Astrocyte (in vitro differentiated cells and primary cell): ENCODE results near the gene NAALADL2.

Experiments used
- EZH2 ChIP-seq: IDR thresholded peaks from 2 replicates; pipeline ENCODE4 v1.6.1; 2012; ENCODE audit warnings: mild to moderate bottlenecking, low read length, inconsistent platforms; ENCODE audit not compliant: insufficient read depth
- TF ChIP-seq, protein P1 (sequence below): IDR thresholded peaks from 2 replicates; pipeline ENCODE4 v1.5.1; 2011; ENCODE audit warnings: low read depth, mild to moderate bottlenecking, inconsistent platforms, low read length, moderate library complexity; ENCODE audit not compliant: insufficient read depth

DNA sequence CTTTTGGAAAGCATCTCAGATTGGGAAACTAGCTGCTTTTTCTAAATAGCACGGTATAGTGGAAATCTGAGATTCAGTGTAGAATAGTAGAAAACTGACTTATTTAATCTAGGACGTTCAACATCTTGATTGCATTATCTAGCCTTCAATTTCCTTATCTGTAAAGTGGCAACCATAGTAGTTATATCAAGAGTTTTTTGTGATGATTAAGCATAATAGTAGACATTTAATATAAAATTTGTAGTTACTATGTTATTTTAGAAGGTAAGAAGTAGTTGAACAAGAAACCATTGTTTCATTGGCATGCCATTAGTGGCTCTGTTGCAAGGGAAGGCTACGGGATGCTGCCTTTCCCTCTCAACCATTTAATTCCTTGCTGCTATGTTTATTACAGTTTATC, 367.3 kb downstream of the NAALADL2 start:
- TF ChIP-seq, protein P1, sequence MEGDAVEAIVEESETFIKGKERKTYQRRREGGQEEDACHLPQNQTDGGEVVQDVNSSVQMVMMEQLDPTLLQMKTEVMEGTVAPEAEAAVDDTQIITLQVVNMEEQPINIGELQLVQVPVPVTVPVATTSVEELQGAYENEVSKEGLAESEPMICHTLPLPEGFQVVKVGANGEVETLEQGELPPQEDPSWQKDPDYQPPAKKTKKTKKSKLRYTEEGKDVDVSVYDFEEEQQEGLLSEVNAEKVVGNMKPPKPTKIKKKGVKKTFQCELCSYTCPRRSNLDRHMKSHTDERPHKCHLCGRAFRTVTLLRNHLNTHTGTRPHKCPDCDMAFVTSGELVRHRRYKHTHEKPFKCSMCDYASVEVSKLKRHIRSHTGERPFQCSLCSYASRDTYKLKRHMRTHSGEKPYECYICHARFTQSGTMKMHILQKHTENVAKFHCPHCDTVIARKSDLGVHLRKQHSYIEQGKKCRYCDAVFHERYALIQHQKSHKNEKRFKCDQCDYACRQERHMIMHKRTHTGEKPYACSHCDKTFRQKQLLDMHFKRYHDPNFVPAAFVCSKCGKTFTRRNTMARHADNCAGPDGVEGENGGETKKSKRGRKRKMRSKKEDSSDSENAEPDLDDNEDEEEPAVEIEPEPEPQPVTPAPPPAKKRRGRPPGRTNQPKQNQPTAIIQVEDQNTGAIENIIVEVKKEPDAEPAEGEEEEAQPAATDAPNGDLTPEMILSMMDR, result no peak
- no peak for TF ChIP-seq EZH2
